SK-N-MC (cell line): ENCODE measurements around the gene CLIC6.

Experiments used
- EZH2 ChIP-seq: fragments of 200-600 bp; sonication (generic); IDR thresholded peaks from one replicate; pipeline ENCODE4 v1.6.1; 2017; ENCODE audit warnings: antibody characterized with exemption
- FOXP2 ChIP-seq: optimal IDR thresholded peaks from 2 replicates; pipeline ENCODE3; 2011; ENCODE audit warnings: mild to moderate bottlenecking, moderate library complexity; ENCODE audit not compliant: insufficient read depth; ENCODE audit errors: extremely low read length, control extremely low read depth
- POLR2AphosphoS5 ChIP-seq: IDR thresholded peaks from 2 replicates; pipeline ENCODE4 v1.6.1; 2012; ENCODE audit warnings: mild to moderate bottlenecking, low read depth, low read length, borderline replicate concordance

- TF ChIP-seq FOXP2 (no peak), EZH2 (no peak), POLR2AphosphoS5 (no peak)
These were observed 24.5 kb downstream of the CLIC6 start for GRCh38 chr21:34693192-34693810.
